K562 (cell line): ENCODE measurements around the gene MACF1. TPM values are rescaled to one million over a fixed set of nuclear protein-coding genes. Genes with fewer than 3 reads are reported as not detected.
A peak's percentile ranks its signal among the peaks of the same experiment; 100 is the strongest.

Source experiments
- ATAC-seq: fragments of 200-7000 bp; cut with Tn5 transposase; 3 replicates; pipeline ENCODE4 v1.9.1; 2020; ENCODE audit warnings: moderate library complexity
- BruUV-seq: library from RNA; stranded (reverse); fragments of 400-500 nt; replicated peaks from 2 replicates; lab custom pipeline; 2021; lab: Mats Ljungman, UMichigan
- CTCF ChIA-PET: fragments of 300-600 bp; formaldehyde crosslinking; extraction: SDS; loops from one replicate; lab custom pipeline; 2021; ENCODE audit warnings: low intra/inter-chr PET ratio; lab: Yijun Ruan, JAX
- POLR2A ChIA-PET: fragments of 300-600, 350-650 bp; sonication (Branson Sonifier 250); formaldehyde crosslinking; extraction: SDS; loops from one replicate; lab custom pipeline; 2021; ENCODE audit warnings: antibody characterized with exemption, inconsistent platforms; lab: Yijun Ruan, JAX
- DNase-seq, 4 experiments: peaks; one replicate each; pipeline versions ENCODE4 v3.0.0 to v3.0.0-alpha.2; 2011 to 2018; ENCODE audit warnings: low spot score in 3 of 4, mixed read lengths in 3 of 4; ENCODE audit errors: extremely low read depth in 1 of 4
- FAIRE-seq: peaks from 2 replicates; lab custom pipeline; 2011; peaks lifted over from hg19 to GRCh38; lab: Jason Lieb, UNC
- H2AFZ ChIP-seq: 2 replicates; pipeline ENCODE4 v1.6.0; 2011; ENCODE audit warnings: low read depth, low read length, control low read depth, inconsistent platforms
- H3K27ac ChIP-seq: fragments of 200-600 bp; 3 replicates; pipeline ENCODE4 v1.8.0; 2011; ENCODE audit warnings: low read depth, mild to moderate bottlenecking, control low read depth, inconsistent platforms, low read length, moderate library complexity, mixed read lengths; ENCODE audit errors: extremely low read depth
- H3K27me3 ChIP-seq, 2 experiments: fragments of 300-600 bp in 1 of 2; 2 replicates in 1 of 2; 3 replicates in 1 of 2; pipeline versions ENCODE4 v1.6.0 to v1.8.0; 2011; ENCODE audit warnings: inconsistent platforms in 2 of 2, low read length in 2 of 2, mild to moderate bottlenecking in 1 of 2, mixed read lengths in 1 of 2, moderate library complexity in 1 of 2; ENCODE audit not compliant: control insufficient read depth in 2 of 2, insufficient read depth in 2 of 2
- H3K36me3 ChIP-seq: fragments of 300-600 bp; 3 replicates; pipeline ENCODE4 v1.8.0; 2011; ENCODE audit warnings: mild to moderate bottlenecking, low read length, inconsistent platforms; ENCODE audit not compliant: control insufficient read depth, insufficient read depth
- H3K4me1 ChIP-seq, 2 experiments: fragments of 200-600 bp in 1 of 2; replicated peaks in 1 of 2; 2 replicates in 1 of 2; 3 replicates in 1 of 2; pipeline versions ENCODE4 v1.5.1 to v1.8.0; 2011; ENCODE audit warnings: inconsistent platforms in 2 of 2, low read length in 2 of 2, mild to moderate bottlenecking in 1 of 2, mixed read lengths in 1 of 2, moderate library complexity in 1 of 2; ENCODE audit not compliant: control insufficient read depth in 2 of 2, insufficient read depth in 2 of 2
- H3K4me2 ChIP-seq: 2 replicates; pipeline ENCODE4 v1.6.1; 2011; ENCODE audit warnings: low read length, control low read depth, inconsistent platforms, mixed read lengths; ENCODE audit not compliant: insufficient read depth
- H3K4me3 ChIP-seq: fragments of 200-600 bp; sonication (generic), shearing (Covaris generic); 2 replicates; pipeline ENCODE4 v1.5.1; 2016; ENCODE audit warnings: control low read depth, inconsistent platforms
- H3K79me2 ChIP-seq: fragments of 200-600 bp; 3 replicates; pipeline ENCODE4 v1.8.0; 2011; ENCODE audit warnings: low read length, inconsistent platforms; ENCODE audit not compliant: control insufficient read depth, insufficient read depth
- H3K9ac ChIP-seq, 2 experiments: 2 replicates each; pipeline versions ENCODE4 v1.6.0 to v1.6.1; 2011; ENCODE audit warnings: low read depth in 2 of 2, low read length in 2 of 2, control low read depth in 1 of 2, inconsistent platforms in 1 of 2, mild to moderate bottlenecking in 1 of 2, mixed read lengths in 1 of 2; ENCODE audit not compliant: insufficient read depth in 1 of 2
- H3K9me1 ChIP-seq: one replicate; pipeline ENCODE4 v1.6.0; 2011; ENCODE audit warnings: inconsistent platforms, mild to moderate bottlenecking, low read length, moderate library complexity; ENCODE audit not compliant: control insufficient read depth, insufficient read depth
- H3K9me3 ChIP-seq: replicated peaks from 2 replicates; pipeline ENCODE4 v1.5.1; 2011; ENCODE audit warnings: low read depth, low read length, inconsistent platforms; ENCODE audit not compliant: control insufficient read depth, insufficient read depth
- H4K20me1 ChIP-seq: replicated peaks from 2 replicates; pipeline ENCODE4 v1.6.1; 2011; ENCODE audit warnings: low read length, inconsistent platforms, mixed read lengths; ENCODE audit not compliant: control insufficient read depth, insufficient read depth
- ATF3 ChIP-seq, 2 experiments: fragments of 450-650 bp in 1 of 2; sonication (generic) in 1 of 2; formaldehyde crosslinking in 1 of 2; IDR thresholded peaks in 1 of 2; conservative IDR thresholded peaks in 1 of 2; 2 replicates each; pipeline versions ENCODE4 v1.6.1 to v1.8.1; 2016 to 2023; ENCODE audit warnings: mild to moderate bottlenecking in 2 of 2, moderate library complexity in 2 of 2, inconsistent platforms in 1 of 2, missing genetic modification reagents in 1 of 2
- CEBPG ChIP-seq, 3 experiments: fragments of 200-800 bp in 1 of 3; sonication (Bioruptor generic) in 1 of 3; sonication (generic) in 1 of 3; formaldehyde crosslinking in 1 of 3; IDR thresholded peaks in 2 of 3; conservative IDR thresholded peaks in 1 of 3; 2 replicates each; pipeline versions ENCODE4 v1.6.1 to v1.8.0; 2016 to 2022; ENCODE audit warnings: missing compliant biosample characterization in 2 of 3, missing genetic modification characterization in 2 of 3, mild to moderate bottlenecking in 1 of 3, missing genetic modification reagents in 1 of 3
- DPF2 ChIP-seq: fragments of 450-650 bp; IDR thresholded peaks from 2 replicates; pipeline ENCODE4 v1.6.1; 2016
- FOSL1 ChIP-seq: fragments of 200-800 bp; sonication (Bioruptor generic); conservative IDR thresholded peaks from 2 replicates; pipeline ENCODE4 v1.6.1; 2016; ENCODE audit warnings: missing genetic modification characterization, missing compliant biosample characterization
- FOXJ3 ChIP-seq: sonication (generic); formaldehyde crosslinking; IDR thresholded peaks from 2 replicates; pipeline ENCODE4 v1.4.0; 2020; ENCODE audit warnings: mild to moderate bottlenecking, missing genetic modification reagents
- LCOR ChIP-seq: sonication (generic); formaldehyde crosslinking; IDR thresholded peaks from 2 replicates; pipeline ENCODE4 v1.8.0; 2022; ENCODE audit warnings: mild to moderate bottlenecking, missing genetic modification reagents
- MTF1 ChIP-seq: fragments of 250-450 bp; sonication (Bioruptor Pico); IDR thresholded peaks from 2 replicates; pipeline ENCODE4 v1.9.0; 2021; ENCODE audit warnings: moderate library complexity, mild to moderate bottlenecking, inconsistent platforms, borderline replicate concordance
- NFATC3 ChIP-seq: fragments of 450-650 bp; IDR thresholded peaks from 2 replicates; pipeline ENCODE4 v1.6.1; 2017; ENCODE audit warnings: mild to moderate bottlenecking
- NFIC ChIP-seq: fragments of 450-650 bp; IDR thresholded peaks from 2 replicates; pipeline ENCODE4 v1.6.1; 2017; ENCODE audit warnings: mild to moderate bottlenecking, inconsistent platforms
- NRF1 ChIP-seq, 2 experiments: fragments of 450-650 bp; IDR thresholded peaks in 1 of 2; conservative IDR thresholded peaks in 1 of 2; 2 replicates each; pipeline ENCODE4 v1.6.1; 2014; ENCODE audit warnings: mild to moderate bottlenecking in 2 of 2
- PURB ChIP-seq: sonication (generic); formaldehyde crosslinking; IDR thresholded peaks from 2 replicates; pipeline ENCODE4 v1.9.0; 2021; ENCODE audit warnings: low read depth, mild to moderate bottlenecking, missing genetic modification reagents
- RAD21 ChIP-seq, 2 experiments: fragments of 250-450 bp in 1 of 2; fragments of 450-650 bp in 1 of 2; sonication (Bioruptor Pico) in 1 of 2; formaldehyde crosslinking in 1 of 2; IDR thresholded peaks in 1 of 2; conservative IDR thresholded peaks in 1 of 2; 2 replicates each; pipeline versions ENCODE4 v1.4.0 to v1.8.0; 2020 to 2022; ENCODE audit warnings: mild to moderate bottlenecking in 2 of 2, moderate library complexity in 1 of 2
- SRSF9 ChIP-seq: fragments of 200-400 bp; formaldehyde crosslinking; IDR thresholded peaks from 2 replicates; pipeline ENCODE4 v1.6.1; 2017; ENCODE audit warnings: low read depth, low read length, borderline replicate concordance
- U2AF2 ChIP-seq: fragments of 200-400 bp; formaldehyde crosslinking; optimal IDR thresholded peaks from 2 replicates; pipeline ENCODE3; 2017; ENCODE audit warnings: low read depth, mild to moderate bottlenecking, low read length
- ZNF24 ChIP-seq: fragments of 450-650 bp; IDR thresholded peaks from 2 replicates; pipeline ENCODE4 v1.6.1; 2016
- ZNF280A ChIP-seq: fragments of 450-650 bp; IDR thresholded peaks from 2 replicates; pipeline ENCODE4 v1.6.1; 2018; ENCODE audit warnings: mild to moderate bottlenecking, low read depth; ENCODE audit not compliant: partially characterized antibody
- WGBS: fragments of 100-300 bp; shearing (Covaris generic); methylation state at CpG from one replicate; pipeline ENCODE4 v1.1.6; 2016; ENCODE audit warnings: low coverage, mixed read lengths; ENCODE audit not compliant: insufficient coverage; ENCODE audit errors: missing lambda C conversion rate; 5-methylcytosine and 5-hydroxymethylcytosine counted together
- in situ Hi-C: fragments of 300-500 bp; cut with MboI; formaldehyde crosslinking; loops from 4 replicates; pipeline ENCODE4 v1.15.0; 2018; ENCODE audit warnings: inconsistent platforms, mixed read lengths
- intact Hi-C: fragments of 100-400 bp; cut with micrococcal nuclease; formaldehyde crosslinking; loops from 2 replicates; pipeline ENCODE4 v1.14.2; 2022
- polyA plus RNA-seq, 8 experiments: library from polyadenylated mRNA; depleted of rRNA in 4 of 8; stranded (reverse) in 5 of 8; unstranded in 3 of 8; fragments of >200 nt; fragmentation: Nextera tagmentation in 2 of 8; fragmentation: Illumina TruSeq in 1 of 8; extraction: Ambion mirVana in 2 of 8; extraction: Trizol in 1 of 8; gene quantifications; 2 replicates each; pipeline versions ENCODE4 v1.2.1 to v1.2.3, GENCODE V29; 2011 to 2014; ENCODE audit warnings: inconsistent platforms in 1 of 8, missing spikeins in 1 of 8
- total RNA-seq, 7 experiments: library from RNA; depleted of rRNA in 6 of 7; stranded (reverse); fragments of >200 nt in 6 of 7; fragmentation: Illumina TruSeq in 2 of 7; extraction: Trizol in 2 of 7; gene quantifications; 2 replicates each; pipeline versions ENCODE4 v1.2.1 to v1.2.3, GENCODE V29; 2011 to 2021; ENCODE audit warnings: low replicate concordance in 1 of 7

MACF1 gene
- total and polyA plus RNA-seq, 9 of the 15 experiments (the other 6 are each of a cell fraction or from before 2014, with no cell fraction given): 13.2 to 232 (median 112) TPM

- no peak for TF ChIP-seq NFIC
- no peak for TF ChIP-seq SRSF9
- TF ChIP-seq DPF2: no peak
- no peak for TF ChIP-seq MTF1
Measured at GRCh38 chr1:39182804-39183203, 21.7 kb upstream of the MACF1 start (continued).

- no TSS peak for BruUV-seq
- 36% methylated on average over 4 of the region's 4 CpGs for WGBS
- in situ Hi-C loops: loop anchor here (5.0 kb wide), 1 partner anchor 81 kb away; no protein-coding TSS in a partner anchor
- H3K79me2 ChIP-seq: peaks cover 3% of the 10 kb centered on the region; the same call in 1 of the 3 replicates
- ATAC-seq (peak; percentile 88), DNase-seq (peak; percentile 50 to 85 (median 60)), FAIRE-seq (peak; percentile 89)
- CTCF ChIA-PET: interaction anchor here (0.6 to 2.9 kb wide), 8 partner anchors 9 to 85 kb away, joined by 3 to 14 read pairs (median 4); no protein-coding TSS in a partner anchor
- intact Hi-C loops: loop anchor here (1.0 kb wide), 2 partner anchors 54 to 81 kb away; no protein-coding TSS in a partner anchor
- no peaks in the 10 kb centered on the region for H3K36me3 ChIP-seq
- H2AFZ ChIP-seq: no peak overlapping the region
- H3K9ac ChIP-seq: peak overlapping the region; percentile 6 to 15; a peak in 3 of 4 replicates
- peaks cover 17 to 30% of the 10 kb centered on the region in 2 experiments for H3K4me1 ChIP-seq
- POLR2A ChIA-PET: interaction anchor here (0.7 to 1.3 kb wide), 21 partner anchors 9 to 393 kb away, joined by 3 to 9 read pairs (median 3); no protein-coding TSS in a partner anchor
- H3K9me3 ChIP-seq: no peaks in the 10 kb centered on the region
- H3K27ac ChIP-seq: peak overlapping the region; percentile 61; the same call in 2 of the 3 replicates
- H3K9me1 ChIP-seq: peaks cover 4% of the 10 kb centered on the region
- no peak overlapping the region for H3K4me3 ChIP-seq
- peak overlapping the region; percentile 38; the same call in 1 of the 2 replicates for H3K4me2 ChIP-seq
- peaks cover 7% of the 10 kb centered on the region for H4K20me1 ChIP-seq
- no peaks in the 10 kb centered on the region for H3K27me3 ChIP-seq
- TF ChIP-seq CEBPG (CRISPR knock-in tag; IDR thresholded peaks at IDR 0.05) (no peak), CEBPG (tag; conservative IDR thresholded peaks at IDR 0.05 in 1 of 2, IDR thresholded peaks at IDR 0.05 in 1 of 2) (peak; percentile 21 to 74; a peak in 3 of 4 replicates), LCOR (CRISPR knock-in tag) (no peak), FOSL1 (tag) (peak; percentile 95), ZNF24 (0 out of 2 replicates have a peak, but pooled peaks have one; percentile 25), FOXJ3 (CRISPR knock-in tag) (no peak), ZNF280A (no peak), ATF3 (IDR thresholded peaks at IDR 0.05) (peak; percentile 98), ATF3 (CRISPR knock-in tag; conservative IDR thresholded peaks at IDR 0.05) (peak; percentile 93), U2AF2 (no peak), PURB (CRISPR knock-in tag) (no peak), RAD21 (CRISPR knock-in tag; conservative IDR thresholded peaks at IDR 0.05 in 1 of 2, IDR thresholded peaks at IDR 0.05 in 1 of 2) (peak; percentile 52 to 68), NRF1 (conservative IDR thresholded peaks at IDR 0.05 in 1 of 2, IDR thresholded peaks at IDR 0.05 in 1 of 2) (peak in 1 of 2 experiments; percentile 35; a peak in 2 of 4 replicates), NFATC3 (peak; percentile 94), NFIC (0 out of 2 replicates have a peak, but pooled peaks have one; percentile 25)
Measured at GRCh38 chr1:39183503-39184353, 20.8 kb upstream of the MACF1 start.
